ENCODE data around the gene ITPKB. TPM values are rescaled to one million over a fixed set of nuclear protein-coding genes. Genes with fewer than 3 reads are reported as not detected.

Gene ITPKB
- total and polyA plus RNA-seq, 2 of the 13 experiments (the other 11 are each of a cell fraction or from before 2014, with no cell fraction given) = not detected

DNA sequence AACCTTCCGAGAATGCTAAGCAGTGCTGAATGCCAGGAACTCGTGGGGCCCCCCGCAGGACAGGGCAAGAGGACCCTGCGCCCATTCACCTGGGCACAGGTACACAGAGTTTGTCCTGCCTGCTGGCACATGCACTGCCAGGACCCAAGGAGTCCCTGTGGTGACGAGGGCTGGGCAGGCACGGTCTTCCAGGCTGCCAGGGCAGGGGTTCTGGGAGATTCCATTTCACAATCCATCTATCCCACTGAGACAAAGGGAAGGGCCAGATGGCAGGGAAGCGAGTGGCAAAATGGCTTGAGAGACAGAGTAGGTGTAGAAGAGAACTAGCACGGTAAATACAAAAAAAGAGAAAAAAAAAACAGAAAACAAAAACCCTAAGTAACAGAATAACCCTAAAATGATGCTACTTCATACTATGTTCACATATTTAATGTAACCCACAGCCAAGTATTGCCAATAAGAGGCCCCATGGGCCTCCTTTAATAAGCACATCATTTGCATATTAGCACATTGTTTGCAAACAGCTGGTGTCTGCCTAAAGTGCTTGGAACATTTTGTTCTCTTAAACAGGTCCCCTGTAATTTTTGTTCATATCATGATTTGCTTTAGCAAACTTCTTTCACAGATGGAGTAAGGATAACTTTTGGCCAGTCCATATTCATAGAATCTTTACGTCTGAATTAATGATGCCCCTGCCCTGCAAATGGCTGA is 106.8 kb downstream of the ITPKB start:
- Histone ChIP-seq H3K27ac (ENCODE audit: extremely low read length, insufficient read depth, low read length) (no peak overlapping the region), H3K4me2 (ENCODE audit: low read depth, low read length) (no peak overlapping the region), H3K27me3 (ENCODE audit: control insufficient read depth in 1 of 2, insufficient read depth in 2 of 2, low read length in 2 of 2) (peaks cover 0 to 48% of the 10 kb centered on the region in 2 experiments; a peak in 4 of 5 replicates), H3K79me2 (ENCODE audit: insufficient read depth, low read length) (no peaks in the 10 kb centered on the region), H3K9ac (ENCODE audit: insufficient read depth, low read depth, low read length) (no peak overlapping the region), H3K9me3 (ENCODE audit: low read length) (no peaks in the 10 kb centered on the region), H3K4me3 (replicated peaks in 1 of 3; ENCODE audit: insufficient read depth in 1 of 3, low read depth in 2 of 3, low read length in 3 of 3) (no peak overlapping the region), H4K20me1 (ENCODE audit: insufficient read depth, low read length) (no peaks in the 10 kb centered on the region), H3K4me1 (ENCODE audit: insufficient read depth, low read length) (peaks cover under 1% of the 10 kb centered on the region; the same call in 1 of the 2 replicates), H2AFZ (ENCODE audit: low read length) (no peak overlapping the region), H3K36me3 (replicated peaks in 1 of 2; ENCODE audit: control insufficient read depth in 1 of 2, insufficient read depth in 2 of 2, low read length in 2 of 2) (no peaks in the 10 kb centered on the region)
- TF ChIP-seq ZNF3 (CRISPR knock-in tag; IDR thresholded peaks at IDR 0.05) = no peak
- intact Hi-C loops (cut with micrococcal nuclease; ENCODE audit: unreplicated experiment) (loop anchor here (10.0 kb wide), 1 partner anchor 802 kb away; no protein-coding TSS in a partner anchor), in situ Hi-C loops (cut with HindIII; ENCODE audit: extremely low pct_ligation_motif_present, low pct_unique_long_range_greater_than_20kb) (loop anchor here (5.0 to 10.0 kb wide), 2 partner anchors 195 to 802 kb away; no protein-coding TSS in a partner anchor)
- no peak for DNase-seq (ENCODE audit: low spot score)
- ATAC-seq = no peak
- FAIRE-seq = no peak
- POLR2A ChIA-PET = no interaction called here
- BruUV-seq (replicated peaks) = no TSS peak
- 13% methylated on average over 6 of the region's 9 CpGs for WGBS (ENCODE audit: low lambda C conversion rate)
- CTCF ChIA-PET (ENCODE audit: low intra/inter-chr PET ratio, low total read pairs) = no interaction called here

DNA sequence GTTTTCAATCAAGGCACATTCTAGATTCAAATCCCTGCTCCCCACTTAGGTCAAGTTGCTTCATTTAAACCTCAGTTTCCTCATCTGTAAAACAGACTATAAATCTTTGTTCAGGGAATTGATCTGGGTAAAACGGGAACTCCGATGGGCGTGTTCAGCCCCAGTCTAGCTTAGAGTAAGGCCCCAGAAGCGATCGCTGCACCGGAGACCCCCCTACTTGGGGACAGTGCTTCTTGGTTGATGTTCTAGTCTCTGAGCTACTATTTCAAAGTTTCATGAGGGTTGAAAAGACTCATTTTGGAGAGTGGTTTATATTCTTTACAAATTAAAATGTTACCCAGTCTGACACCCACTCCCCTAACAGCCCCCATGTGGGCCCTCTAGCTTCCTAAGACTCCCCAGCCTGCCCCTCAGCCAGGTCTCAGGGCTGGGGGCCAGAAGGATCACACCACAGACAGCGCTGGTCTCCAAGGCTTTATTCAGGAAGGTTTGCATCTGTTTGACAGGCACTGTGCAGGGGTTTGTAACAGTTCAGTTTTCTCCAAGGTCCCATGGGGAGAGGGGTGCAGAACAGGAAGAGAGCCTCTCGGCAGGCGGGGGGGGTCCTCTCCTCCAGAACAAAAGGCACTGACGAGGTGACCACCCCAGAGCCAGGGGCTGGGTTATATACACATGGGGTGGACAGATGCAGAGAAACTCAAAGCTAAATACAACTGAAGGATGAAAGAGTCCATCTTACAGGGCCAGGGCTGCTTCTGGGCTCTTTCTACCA is 107.7 kb downstream of the ITPKB start:
- intact Hi-C loops (cut with micrococcal nuclease; ENCODE audit: unreplicated experiment) = loop anchor here (10.0 kb wide), 1 partner anchor 803 kb away; no protein-coding TSS in a partner anchor
- in situ Hi-C loops (cut with HindIII; ENCODE audit: extremely low pct_ligation_motif_present, low pct_unique_long_range_greater_than_20kb) = loop anchor here (5.0 to 10.0 kb wide), 2 partner anchors 196 to 803 kb away; no protein-coding TSS in a partner anchor
- Histone ChIP-seq H3K9me3 (ENCODE audit: low read length) (no peaks in the 10 kb centered on the region), H3K27ac (ENCODE audit: extremely low read length, insufficient read depth, low read length) (no peak overlapping the region), H2AFZ (ENCODE audit: low read length) (no peak overlapping the region), H3K4me3 (replicated peaks in 1 of 3; ENCODE audit: insufficient read depth in 1 of 3, low read depth in 2 of 3, low read length in 3 of 3) (no peak overlapping the region), H4K20me1 (ENCODE audit: insufficient read depth, low read length) (no peaks in the 10 kb centered on the region), H3K27me3 (ENCODE audit: control insufficient read depth in 1 of 2, insufficient read depth in 2 of 2, low read length in 2 of 2) (peaks cover 0 to 43% of the 10 kb centered on the region in 2 experiments; a peak in 4 of 5 replicates), H3K4me1 (ENCODE audit: insufficient read depth, low read length) (peaks cover 9% of the 10 kb centered on the region), H3K4me2 (ENCODE audit: low read depth, low read length) (no peak overlapping the region), H3K9ac (ENCODE audit: insufficient read depth, low read depth, low read length) (no peak overlapping the region), H3K36me3 (replicated peaks in 1 of 2; ENCODE audit: control insufficient read depth in 1 of 2, insufficient read depth in 2 of 2, low read length in 2 of 2) (no peaks in the 10 kb centered on the region), H3K79me2 (ENCODE audit: insufficient read depth, low read length) (no peaks in the 10 kb centered on the region)
- no peak for TF ChIP-seq HOXA3 (CRISPR knock-in tag; IDR thresholded peaks at IDR 0.05)
- no peak for TF ChIP-seq BRCA1 (CRISPR knock-in tag; IDR thresholded peaks at IDR 0.05)
- FAIRE-seq = no peak
- no peak for DNase-seq (ENCODE audit: low spot score)
- 2% methylated on average over 10 of the region's 10 CpGs for WGBS (ENCODE audit: low lambda C conversion rate)
- ChIA-PET CTCF (ENCODE audit: low intra/inter-chr PET ratio, low total read pairs) (interaction anchor here (0.9 kb wide), 1 partner anchor 197 kb away, joined by 3 read pairs; no protein-coding TSS in a partner anchor), POLR2A (no interaction called here)
- no peak for ATAC-seq
- BruUV-seq (replicated peaks) = no TSS peak
